C4-2B (cell line): ENCODE results near the gene TMEM270.

Experiments
- ZFX ChIP-seq: fragments of 450-650 bp; IDR thresholded peaks from 2 replicates; pipeline ENCODE4 v1.6.1; 2017
- TF ChIP-seq, protein P1 (sequence below): fragments of 450-650 bp; conservative IDR thresholded peaks from 2 replicates; pipeline ENCODE4 v1.5.1; 2017; ENCODE audit warnings: mild to moderate bottlenecking

DNA sequence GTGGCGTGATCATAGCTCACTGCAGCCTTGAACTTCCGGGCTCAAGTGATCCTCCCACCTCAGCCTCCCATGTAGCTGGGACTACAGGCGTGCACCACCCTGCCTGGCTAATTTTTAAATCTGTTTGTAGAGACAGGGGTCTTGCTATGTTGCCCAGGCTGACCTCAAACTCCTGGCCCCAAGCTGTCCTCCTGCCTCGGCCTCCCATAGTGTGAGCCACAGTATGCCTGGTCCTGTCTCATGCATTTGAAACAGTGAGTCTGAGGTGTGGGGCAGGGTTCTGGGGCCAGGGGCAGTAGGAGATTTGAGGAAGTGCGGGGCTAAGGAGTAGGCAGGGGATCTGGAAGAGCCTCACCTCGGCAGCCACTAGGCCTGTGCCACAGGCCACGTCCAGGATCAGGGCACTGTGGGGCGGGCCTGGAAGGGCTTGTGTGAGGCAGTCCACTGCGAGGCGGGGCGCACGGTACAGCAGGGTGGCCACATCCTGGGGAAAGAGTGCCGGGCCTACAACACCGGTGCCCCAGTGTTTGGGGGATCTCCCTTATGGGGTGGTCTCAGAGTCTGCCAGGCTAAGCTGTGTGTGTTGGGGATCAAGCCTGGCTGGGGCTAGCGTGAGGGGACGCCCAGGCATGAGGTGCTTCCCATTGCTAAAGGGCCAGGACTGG lies 20.1 kb upstream of the TMEM270 start:
- TF ChIP-seq, protein P1, sequence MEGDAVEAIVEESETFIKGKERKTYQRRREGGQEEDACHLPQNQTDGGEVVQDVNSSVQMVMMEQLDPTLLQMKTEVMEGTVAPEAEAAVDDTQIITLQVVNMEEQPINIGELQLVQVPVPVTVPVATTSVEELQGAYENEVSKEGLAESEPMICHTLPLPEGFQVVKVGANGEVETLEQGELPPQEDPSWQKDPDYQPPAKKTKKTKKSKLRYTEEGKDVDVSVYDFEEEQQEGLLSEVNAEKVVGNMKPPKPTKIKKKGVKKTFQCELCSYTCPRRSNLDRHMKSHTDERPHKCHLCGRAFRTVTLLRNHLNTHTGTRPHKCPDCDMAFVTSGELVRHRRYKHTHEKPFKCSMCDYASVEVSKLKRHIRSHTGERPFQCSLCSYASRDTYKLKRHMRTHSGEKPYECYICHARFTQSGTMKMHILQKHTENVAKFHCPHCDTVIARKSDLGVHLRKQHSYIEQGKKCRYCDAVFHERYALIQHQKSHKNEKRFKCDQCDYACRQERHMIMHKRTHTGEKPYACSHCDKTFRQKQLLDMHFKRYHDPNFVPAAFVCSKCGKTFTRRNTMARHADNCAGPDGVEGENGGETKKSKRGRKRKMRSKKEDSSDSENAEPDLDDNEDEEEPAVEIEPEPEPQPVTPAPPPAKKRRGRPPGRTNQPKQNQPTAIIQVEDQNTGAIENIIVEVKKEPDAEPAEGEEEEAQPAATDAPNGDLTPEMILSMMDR, result no peak
- no peak for TF ChIP-seq ZFX
